NK-92 (cell line): ENCODE measurements around the gene DPT.
"Not testable (repeated sequence)": the region's sequence is repeated elsewhere in the genome, so short reads cannot be mapped to it uniquely, and the experiment has no call there.

ENCODE experiments used
- DNase-seq: peaks from one replicate; lab custom pipeline; 2025; ENCODE audit not compliant: unreplicated experiment; lab: John Stamatoyannopoulos, UW

DPT gene

GRCh38 chr1:168728473-168729404 is at the start of gene DPT:
DPT (minus strand) TSS chr1:168729206; CDS start chr1:168729174, 32 bp downstream.
- DNase-seq: no peak

- no peak for DNase-seq
These were observed 46.4 kb upstream of the DPT start for GRCh38 chr1:168775366-168775765.

- DNase-seq: no peak
These were observed 45.2 kb upstream of the DPT start for GRCh38 chr1:168774241-168774640.

- no peak for DNase-seq
These were observed 43.5 kb upstream of the DPT start for GRCh38 chr1:168772428-168773060.

GRCh38 chr1:168771104-168771630 is 42.2 kb upstream of the DPT start:
- DNase-seq: no peak

- DNase-seq: not testable (repeated sequence)
These were observed 40.9 kb upstream of the DPT start for GRCh38 chr1:168769893-168770292.

GRCh38 chr1:168767894-168768584 is 39.0 kb upstream of the DPT start:
- no peak for DNase-seq

- DNase-seq: no peak
These were observed 37.6 kb upstream of the DPT start for GRCh38 chr1:168766568-168766967.

- DNase-seq: no peak
These were observed 34.0 kb upstream of the DPT start for GRCh38 chr1:168763031-168763430.

GRCh38 chr1:168762473-168762872 is 33.5 kb upstream of the DPT start:
- DNase-seq: no peak

- no peak for DNase-seq
These were observed 31.8 kb upstream of the DPT start for GRCh38 chr1:168760781-168761180.

GRCh38 chr1:168760241-168760640 is 31.2 kb upstream of the DPT start:
- no peak for DNase-seq

- DNase-seq: no peak
These were observed 30.1 kb upstream of the DPT start for GRCh38 chr1:168759077-168759476.

- no peak for DNase-seq
These were observed 29.5 kb upstream of the DPT start for GRCh38 chr1:168758503-168758902.

GRCh38 chr1:168755800-168756418 is 26.9 kb upstream of the DPT start:
- DNase-seq: no peak

- DNase-seq: no peak
These were observed 23.3 kb upstream of the DPT start for GRCh38 chr1:168752171-168752832.

- no peak for DNase-seq
These were observed 22.2 kb upstream of the DPT start for GRCh38 chr1:168751195-168751650.

- no peak for DNase-seq
These were observed 14.1 kb upstream of the DPT start for GRCh38 chr1:168742994-168743650.

- DNase-seq: no peak
These were observed 13.4 kb upstream of the DPT start for GRCh38 chr1:168742386-168742785.

- DNase-seq: no peak
These were observed 10.9 kb upstream of the DPT start for GRCh38 chr1:168739908-168740307.
